Measurements from ENCODE around the gene NACC1.

The NACC1 gene

GRCh38 chr19:13117772-13118423 is at the start of gene NACC1:
Gene NACC1 (plus strand): TSS chr19:13118264. CDS start chr19:13135208, 16,944 bp downstream.
- Histone ChIP-seq H3K4me1 (ENCODE audit: insufficient read depth, low read length) (peaks cover 30% of the 10 kb centered on the region), H3K9ac (ENCODE audit: low read depth, low read length) (peak within 1 kb of the TSS; percentile 82), H3K9me3 (ENCODE audit: control insufficient read depth, insufficient read depth, low read length) (no peaks in the 10 kb centered on the region), H3K36me3 (ENCODE audit: insufficient read depth, low read length) (no peaks in the 10 kb centered on the region; the same call in 1 of the 2 replicates)

GRCh38 chr19:13069415-13070359 is 48.4 kb upstream of the NACC1 start:
- no peak overlapping the region for H3K9ac ChIP-seq (ENCODE audit: low read depth, low read length)
- H3K4me1 ChIP-seq (ENCODE audit: insufficient read depth, low read length) = no peaks in the 10 kb centered on the region
- no peaks in the 10 kb centered on the region for H3K9me3 ChIP-seq (ENCODE audit: control insufficient read depth, insufficient read depth, low read length)
- no peaks in the 10 kb centered on the region for H3K36me3 ChIP-seq (ENCODE audit: insufficient read depth, low read length)

GRCh38 chr19:13070425-13071140 is 47.5 kb upstream of the NACC1 start:
- H3K9me3 ChIP-seq (ENCODE audit: control insufficient read depth, insufficient read depth, low read length) = no peaks in the 10 kb centered on the region
- H3K9ac ChIP-seq (ENCODE audit: low read depth, low read length) = no peak overlapping the region
- H3K36me3 ChIP-seq (ENCODE audit: insufficient read depth, low read length) = no peaks in the 10 kb centered on the region
- no peaks in the 10 kb centered on the region for H3K4me1 ChIP-seq (ENCODE audit: insufficient read depth, low read length)

- H3K9me3 ChIP-seq (ENCODE audit: control insufficient read depth, insufficient read depth, low read length) = no peaks in the 10 kb centered on the region
- no peaks in the 10 kb centered on the region for H3K4me1 ChIP-seq (ENCODE audit: insufficient read depth, low read length)
- H3K9ac ChIP-seq (ENCODE audit: low read depth, low read length) = no peak overlapping the region
- no peaks in the 10 kb centered on the region for H3K36me3 ChIP-seq (ENCODE audit: insufficient read depth, low read length)
Observed at GRCh38 chr19:13071444-13072187, 46.4 kb upstream of the NACC1 start.

- no peak overlapping the region for H3K9ac ChIP-seq (ENCODE audit: low read depth, low read length)
- H3K9me3 ChIP-seq (ENCODE audit: control insufficient read depth, insufficient read depth, low read length) = no peaks in the 10 kb centered on the region
- peaks cover 3% of the 10 kb centered on the region; the same call in 1 of the 2 replicates for H3K4me1 ChIP-seq (ENCODE audit: insufficient read depth, low read length)
- no peaks in the 10 kb centered on the region for H3K36me3 ChIP-seq (ENCODE audit: insufficient read depth, low read length)
Observed at GRCh38 chr19:13072188-13072908, 45.7 kb upstream of the NACC1 start.

- Histone ChIP-seq H3K4me1 (ENCODE audit: insufficient read depth, low read length) (peaks cover 9% of the 10 kb centered on the region; the same call in 1 of the 2 replicates), H3K36me3 (ENCODE audit: insufficient read depth, low read length) (no peaks in the 10 kb centered on the region), H3K9ac (ENCODE audit: low read depth, low read length) (no peak overlapping the region)
Observed at GRCh38 chr19:13073263-13073662, 44.8 kb upstream of the NACC1 start.

GRCh38 chr19:13074378-13074777 is 43.7 kb upstream of the NACC1 start:
- Histone ChIP-seq H3K36me3 (ENCODE audit: insufficient read depth, low read length) (no peaks in the 10 kb centered on the region), H3K4me1 (ENCODE audit: insufficient read depth, low read length) (peaks cover 13% of the 10 kb centered on the region), H3K9me3 (ENCODE audit: control insufficient read depth, insufficient read depth, low read length) (no peaks in the 10 kb centered on the region), H3K9ac (ENCODE audit: low read depth, low read length) (no peak overlapping the region)

More at GRCh38 chr19:13073263-13073662, 44.8 kb upstream of the NACC1 start:
- H3K9me3 ChIP-seq (ENCODE audit: control insufficient read depth, insufficient read depth, low read length) = no peaks in the 10 kb centered on the region

- no peaks in the 10 kb centered on the region for H3K36me3 ChIP-seq (ENCODE audit: insufficient read depth, low read length)
- H3K4me1 ChIP-seq (ENCODE audit: insufficient read depth, low read length) = peaks cover 18% of the 10 kb centered on the region
- no peak overlapping the region for H3K9ac ChIP-seq (ENCODE audit: low read depth, low read length)
- no peaks in the 10 kb centered on the region for H3K9me3 ChIP-seq (ENCODE audit: control insufficient read depth, insufficient read depth, low read length)
Observed at GRCh38 chr19:13076320-13076719, 41.7 kb upstream of the NACC1 start.

- no peaks in the 10 kb centered on the region for H3K36me3 ChIP-seq (ENCODE audit: insufficient read depth, low read length)
- peaks cover 18% of the 10 kb centered on the region for H3K4me1 ChIP-seq (ENCODE audit: insufficient read depth, low read length)
- H3K9ac ChIP-seq (ENCODE audit: low read depth, low read length) = no peak overlapping the region
- no peaks in the 10 kb centered on the region for H3K9me3 ChIP-seq (ENCODE audit: control insufficient read depth, insufficient read depth, low read length)
Observed at GRCh38 chr19:13076787-13077186, 41.3 kb upstream of the NACC1 start.

- peaks cover 22% of the 10 kb centered on the region for H3K4me1 ChIP-seq (ENCODE audit: insufficient read depth, low read length)
- H3K9ac ChIP-seq (ENCODE audit: low read depth, low read length) = no peak overlapping the region
- no peaks in the 10 kb centered on the region for H3K36me3 ChIP-seq (ENCODE audit: insufficient read depth, low read length)
- H3K9me3 ChIP-seq (ENCODE audit: control insufficient read depth, insufficient read depth, low read length) = no peaks in the 10 kb centered on the region
Observed at GRCh38 chr19:13077240-13077639, 40.8 kb upstream of the NACC1 start.

GRCh38 chr19:13078381-13078780 is 39.7 kb upstream of the NACC1 start:
- Histone ChIP-seq H3K4me1 (ENCODE audit: insufficient read depth, low read length) (peaks cover 29% of the 10 kb centered on the region), H3K9ac (ENCODE audit: low read depth, low read length) (no peak overlapping the region), H3K36me3 (ENCODE audit: insufficient read depth, low read length) (no peaks in the 10 kb centered on the region), H3K9me3 (ENCODE audit: control insufficient read depth, insufficient read depth, low read length) (no peaks in the 10 kb centered on the region)

- H3K9me3 ChIP-seq (ENCODE audit: control insufficient read depth, insufficient read depth, low read length) = no peaks in the 10 kb centered on the region
- H3K36me3 ChIP-seq (ENCODE audit: insufficient read depth, low read length) = no peaks in the 10 kb centered on the region
- peaks cover 29% of the 10 kb centered on the region for H3K4me1 ChIP-seq (ENCODE audit: insufficient read depth, low read length)
- H3K9ac ChIP-seq (ENCODE audit: low read depth, low read length) = no peak overlapping the region
Observed at GRCh38 chr19:13078897-13079541, 39.0 kb upstream of the NACC1 start.

- H3K9ac ChIP-seq (ENCODE audit: low read depth, low read length) = no peak overlapping the region
- no peaks in the 10 kb centered on the region for H3K9me3 ChIP-seq (ENCODE audit: control insufficient read depth, insufficient read depth, low read length)
- H3K36me3 ChIP-seq (ENCODE audit: insufficient read depth, low read length) = no peaks in the 10 kb centered on the region
- peaks cover 29% of the 10 kb centered on the region for H3K4me1 ChIP-seq (ENCODE audit: insufficient read depth, low read length)
Observed at GRCh38 chr19:13079542-13079986, 38.5 kb upstream of the NACC1 start.
